Tibial nerve (tissue), 3 donors: ENCODE results near the gene MEGF8.

Source experiments
- POLR2A ChIP-seq, 2 donors: fragments of 450-650 bp; IDR thresholded peaks; one replicate each; pipeline ENCODE4 v1.6.1; 2017; ENCODE audit warnings: antibody characterized with exemption in 2 of 2, mild to moderate bottlenecking in 2 of 2, moderate library complexity in 2 of 2
- TF ChIP-seq, protein P1 (sequence below), 5 experiments: fragments of 200-600 bp in 3 of 5; fragments of 450-650 bp in 2 of 5; sonication (generic) in 3 of 5; IDR thresholded peaks; one replicate each; pipeline ENCODE4 v1.5.1; 2016 to 2019; ENCODE audit warnings: antibody characterized with exemption in 5 of 5, mild to moderate bottlenecking in 3 of 5, moderate library complexity in 2 of 5

DNA sequence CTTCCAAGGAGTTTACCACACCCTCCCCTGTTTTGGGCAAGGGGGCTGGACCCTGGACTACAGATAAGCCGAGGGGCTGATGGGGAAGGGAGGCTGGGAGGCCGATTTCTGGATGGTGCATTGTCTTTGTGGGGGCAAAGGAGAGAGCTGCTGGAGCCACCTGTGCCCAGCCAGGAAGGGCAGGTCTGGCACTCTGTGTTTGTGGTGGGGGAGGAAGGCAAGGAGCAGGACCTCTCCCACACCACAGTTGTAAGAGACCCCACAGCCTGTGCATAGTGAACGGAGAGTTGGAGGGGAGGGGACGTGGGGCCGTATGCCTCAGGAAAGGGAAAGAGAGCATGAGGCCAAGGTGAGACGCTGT is 39.5 kb upstream of the MEGF8 start:
- no peak for TF ChIP-seq POLR2A (IDR thresholded peaks at IDR 0.05)
- TF ChIP-seq, protein P1, sequence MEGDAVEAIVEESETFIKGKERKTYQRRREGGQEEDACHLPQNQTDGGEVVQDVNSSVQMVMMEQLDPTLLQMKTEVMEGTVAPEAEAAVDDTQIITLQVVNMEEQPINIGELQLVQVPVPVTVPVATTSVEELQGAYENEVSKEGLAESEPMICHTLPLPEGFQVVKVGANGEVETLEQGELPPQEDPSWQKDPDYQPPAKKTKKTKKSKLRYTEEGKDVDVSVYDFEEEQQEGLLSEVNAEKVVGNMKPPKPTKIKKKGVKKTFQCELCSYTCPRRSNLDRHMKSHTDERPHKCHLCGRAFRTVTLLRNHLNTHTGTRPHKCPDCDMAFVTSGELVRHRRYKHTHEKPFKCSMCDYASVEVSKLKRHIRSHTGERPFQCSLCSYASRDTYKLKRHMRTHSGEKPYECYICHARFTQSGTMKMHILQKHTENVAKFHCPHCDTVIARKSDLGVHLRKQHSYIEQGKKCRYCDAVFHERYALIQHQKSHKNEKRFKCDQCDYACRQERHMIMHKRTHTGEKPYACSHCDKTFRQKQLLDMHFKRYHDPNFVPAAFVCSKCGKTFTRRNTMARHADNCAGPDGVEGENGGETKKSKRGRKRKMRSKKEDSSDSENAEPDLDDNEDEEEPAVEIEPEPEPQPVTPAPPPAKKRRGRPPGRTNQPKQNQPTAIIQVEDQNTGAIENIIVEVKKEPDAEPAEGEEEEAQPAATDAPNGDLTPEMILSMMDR (IDR thresholded peaks at IDR 0.05) = no peak
